ENCODE measurements around the gene SUPT4H1. TPM values are rescaled to one million over a fixed set of nuclear protein-coding genes. Genes with fewer than 3 reads are reported as not detected.
A peak's percentile ranks its signal among the peaks of the same experiment; 100 is the strongest.

The SUPT4H1 gene
- total and polyA plus RNA-seq, 9 of the 15 experiments (the other 6 are each of a cell fraction or from before 2014, with no cell fraction given): 62.1 to 320 (median 117) TPM

DNA sequence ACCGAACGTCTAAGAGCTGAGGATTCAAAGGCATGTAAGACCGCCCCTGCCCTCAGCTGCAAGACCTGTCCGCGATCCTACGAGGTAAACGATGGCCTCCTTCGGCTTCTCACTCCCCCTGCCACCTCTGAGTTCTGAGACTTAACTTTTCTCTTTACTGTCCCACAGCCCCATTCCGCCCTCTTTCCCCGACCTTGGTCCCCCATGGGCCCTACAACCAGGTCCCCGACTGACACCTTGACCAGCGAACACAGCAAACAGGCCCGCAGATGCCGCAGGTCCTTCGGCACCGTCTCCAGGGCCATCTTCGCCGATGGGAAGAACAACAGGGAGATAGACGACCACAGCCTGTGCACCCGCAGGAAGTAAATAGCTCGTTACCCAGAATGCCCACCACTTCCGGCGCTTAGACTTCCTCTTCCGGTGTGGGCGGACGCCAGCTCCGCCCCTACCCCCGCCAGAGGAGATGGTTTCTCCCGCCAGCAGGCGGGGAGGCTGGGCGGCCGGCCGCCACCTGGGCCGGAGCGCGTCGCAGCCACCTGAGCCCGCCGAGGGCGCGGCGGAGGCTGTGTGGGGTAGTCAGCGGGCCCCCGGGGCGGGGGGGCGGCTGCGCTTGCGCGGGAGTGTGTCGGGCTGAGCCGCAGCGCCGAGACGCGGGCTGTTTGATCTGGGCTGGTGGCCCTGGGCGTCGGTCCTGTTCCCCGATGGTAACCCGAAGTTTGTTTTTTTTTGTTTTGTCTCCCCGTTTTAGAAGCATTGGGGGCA lies at the start of gene SUPT4H1 (continued):
- TF ChIP-seq, protein P1, sequence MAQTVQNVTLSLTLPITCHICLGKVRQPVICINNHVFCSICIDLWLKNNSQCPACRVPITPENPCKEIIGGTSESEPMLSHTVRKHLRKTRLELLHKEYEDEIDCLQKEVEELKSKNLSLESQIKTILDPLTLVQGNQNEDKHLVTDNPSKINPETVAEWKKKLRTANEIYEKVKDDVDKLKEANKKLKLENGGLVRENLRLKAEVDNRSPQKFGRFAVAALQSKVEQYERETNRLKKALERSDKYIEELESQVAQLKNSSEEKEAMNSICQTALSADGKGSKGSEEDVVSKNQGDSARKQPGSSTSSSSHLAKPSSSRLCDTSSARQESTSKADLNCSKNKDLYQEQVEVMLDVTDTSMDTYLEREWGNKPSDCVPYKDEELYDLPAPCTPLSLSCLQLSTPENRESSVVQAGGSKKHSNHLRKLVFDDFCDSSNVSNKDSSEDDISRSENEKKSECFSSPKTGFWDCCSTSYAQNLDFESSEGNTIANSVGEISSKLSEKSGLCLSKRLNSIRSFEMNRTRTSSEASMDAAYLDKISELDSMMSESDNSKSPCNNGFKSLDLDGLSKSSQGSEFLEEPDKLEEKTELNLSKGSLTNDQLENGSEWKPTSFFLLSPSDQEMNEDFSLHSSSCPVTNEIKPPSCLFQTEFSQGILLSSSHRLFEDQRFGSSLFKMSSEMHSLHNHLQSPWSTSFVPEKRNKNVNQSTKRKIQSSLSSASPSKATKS (CRISPR knock-in tag; IDR thresholded peaks at IDR 0.05): no peak
- TF ChIP-seq U2AF1 (optimal IDR thresholded peaks at IDR 0.05; ENCODE audit: low read depth, low read length) (no peak), MCM5 (IDR thresholded peaks at IDR 0.05; ENCODE audit: low read depth) (no peak), ELF4 (CRISPR knock-in tag; IDR thresholded peaks at IDR 0.05) (no peak), XRCC3 (IDR thresholded peaks at IDR 0.05) (no peak), SIX5 (IDR thresholded peaks at IDR 0.05; ENCODE audit: borderline replicate concordance in 1 of 2, insufficient read depth in 1 of 2, low read depth in 1 of 2, low read length in 2 of 2) (peak; percentile 54 to 66; a peak in 3 of 4 replicates), ZNF354B (CRISPR knock-in tag; IDR thresholded peaks at IDR 0.05) (no peak), NR3C1 (CRISPR knock-in tag; IDR thresholded peaks at IDR 0.05) (no peak)
- TF ChIP-seq, protein P2, sequence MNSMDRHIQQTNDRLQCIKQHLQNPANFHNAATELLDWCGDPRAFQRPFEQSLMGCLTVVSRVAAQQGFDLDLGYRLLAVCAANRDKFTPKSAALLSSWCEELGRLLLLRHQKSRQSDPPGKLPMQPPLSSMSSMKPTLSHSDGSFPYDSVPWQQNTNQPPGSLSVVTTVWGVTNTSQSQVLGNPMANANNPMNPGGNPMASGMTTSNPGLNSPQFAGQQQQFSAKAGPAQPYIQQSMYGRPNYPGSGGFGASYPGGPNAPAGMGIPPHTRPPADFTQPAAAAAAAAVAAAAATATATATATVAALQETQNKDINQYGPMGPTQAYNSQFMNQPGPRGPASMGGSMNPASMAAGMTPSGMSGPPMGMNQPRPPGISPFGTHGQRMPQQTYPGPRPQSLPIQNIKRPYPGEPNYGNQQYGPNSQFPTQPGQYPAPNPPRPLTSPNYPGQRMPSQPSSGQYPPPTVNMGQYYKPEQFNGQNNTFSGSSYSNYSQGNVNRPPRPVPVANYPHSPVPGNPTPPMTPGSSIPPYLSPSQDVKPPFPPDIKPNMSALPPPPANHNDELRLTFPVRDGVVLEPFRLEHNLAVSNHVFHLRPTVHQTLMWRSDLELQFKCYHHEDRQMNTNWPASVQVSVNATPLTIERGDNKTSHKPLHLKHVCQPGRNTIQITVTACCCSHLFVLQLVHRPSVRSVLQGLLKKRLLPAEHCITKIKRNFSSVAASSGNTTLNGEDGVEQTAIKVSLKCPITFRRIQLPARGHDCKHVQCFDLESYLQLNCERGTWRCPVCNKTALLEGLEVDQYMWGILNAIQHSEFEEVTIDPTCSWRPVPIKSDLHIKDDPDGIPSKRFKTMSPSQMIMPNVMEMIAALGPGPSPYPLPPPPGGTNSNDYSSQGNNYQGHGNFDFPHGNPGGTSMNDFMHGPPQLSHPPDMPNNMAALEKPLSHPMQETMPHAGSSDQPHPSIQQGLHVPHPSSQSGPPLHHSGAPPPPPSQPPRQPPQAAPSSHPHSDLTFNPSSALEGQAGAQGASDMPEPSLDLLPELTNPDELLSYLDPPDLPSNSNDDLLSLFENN (IDR thresholded peaks at IDR 0.05; ENCODE audit: low read depth in 2 of 2, low read length in 2 of 2): peak in 1 of 2 experiments; percentile 39; a peak in 1 of 4 replicates
- TF ChIP-seq, protein P3, sequence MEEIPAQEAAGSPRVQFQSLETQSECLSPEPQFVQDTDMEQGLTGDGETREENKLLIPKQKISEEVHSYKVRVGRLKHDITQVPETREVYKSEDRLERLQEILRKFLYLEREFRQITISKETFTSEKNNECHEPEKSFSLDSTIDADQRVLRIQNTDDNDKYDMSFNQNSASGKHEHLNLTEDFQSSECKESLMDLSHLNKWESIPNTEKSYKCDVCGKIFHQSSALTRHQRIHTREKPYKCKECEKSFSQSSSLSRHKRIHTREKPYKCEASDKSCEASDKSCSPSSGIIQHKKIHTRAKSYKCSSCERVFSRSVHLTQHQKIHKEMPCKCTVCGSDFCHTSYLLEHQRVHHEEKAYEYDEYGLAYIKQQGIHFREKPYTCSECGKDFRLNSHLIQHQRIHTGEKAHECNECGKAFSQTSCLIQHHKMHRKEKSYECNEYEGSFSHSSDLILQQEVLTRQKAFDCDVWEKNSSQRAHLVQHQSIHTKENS (CRISPR knock-in tag; IDR thresholded peaks at IDR 0.05): no peak
- TF ChIP-seq, protein P4, sequence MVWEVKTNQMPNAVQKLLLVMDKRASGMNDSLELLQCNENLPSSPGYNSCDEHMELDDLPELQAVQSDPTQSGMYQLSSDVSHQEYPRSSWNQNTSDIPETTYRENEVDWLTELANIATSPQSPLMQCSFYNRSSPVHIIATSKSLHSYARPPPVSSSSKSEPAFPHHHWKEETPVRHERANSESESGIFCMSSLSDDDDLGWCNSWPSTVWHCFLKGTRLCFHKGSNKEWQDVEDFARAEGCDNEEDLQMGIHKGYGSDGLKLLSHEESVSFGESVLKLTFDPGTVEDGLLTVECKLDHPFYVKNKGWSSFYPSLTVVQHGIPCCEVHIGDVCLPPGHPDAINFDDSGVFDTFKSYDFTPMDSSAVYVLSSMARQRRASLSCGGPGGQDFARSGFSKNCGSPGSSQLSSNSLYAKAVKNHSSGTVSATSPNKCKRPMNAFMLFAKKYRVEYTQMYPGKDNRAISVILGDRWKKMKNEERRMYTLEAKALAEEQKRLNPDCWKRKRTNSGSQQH (CRISPR knock-in tag; IDR thresholded peaks at IDR 0.05): 0 out of 2 replicates have a peak, but pooled peaks have one; percentile 31
- TF ChIP-seq, protein P5, sequence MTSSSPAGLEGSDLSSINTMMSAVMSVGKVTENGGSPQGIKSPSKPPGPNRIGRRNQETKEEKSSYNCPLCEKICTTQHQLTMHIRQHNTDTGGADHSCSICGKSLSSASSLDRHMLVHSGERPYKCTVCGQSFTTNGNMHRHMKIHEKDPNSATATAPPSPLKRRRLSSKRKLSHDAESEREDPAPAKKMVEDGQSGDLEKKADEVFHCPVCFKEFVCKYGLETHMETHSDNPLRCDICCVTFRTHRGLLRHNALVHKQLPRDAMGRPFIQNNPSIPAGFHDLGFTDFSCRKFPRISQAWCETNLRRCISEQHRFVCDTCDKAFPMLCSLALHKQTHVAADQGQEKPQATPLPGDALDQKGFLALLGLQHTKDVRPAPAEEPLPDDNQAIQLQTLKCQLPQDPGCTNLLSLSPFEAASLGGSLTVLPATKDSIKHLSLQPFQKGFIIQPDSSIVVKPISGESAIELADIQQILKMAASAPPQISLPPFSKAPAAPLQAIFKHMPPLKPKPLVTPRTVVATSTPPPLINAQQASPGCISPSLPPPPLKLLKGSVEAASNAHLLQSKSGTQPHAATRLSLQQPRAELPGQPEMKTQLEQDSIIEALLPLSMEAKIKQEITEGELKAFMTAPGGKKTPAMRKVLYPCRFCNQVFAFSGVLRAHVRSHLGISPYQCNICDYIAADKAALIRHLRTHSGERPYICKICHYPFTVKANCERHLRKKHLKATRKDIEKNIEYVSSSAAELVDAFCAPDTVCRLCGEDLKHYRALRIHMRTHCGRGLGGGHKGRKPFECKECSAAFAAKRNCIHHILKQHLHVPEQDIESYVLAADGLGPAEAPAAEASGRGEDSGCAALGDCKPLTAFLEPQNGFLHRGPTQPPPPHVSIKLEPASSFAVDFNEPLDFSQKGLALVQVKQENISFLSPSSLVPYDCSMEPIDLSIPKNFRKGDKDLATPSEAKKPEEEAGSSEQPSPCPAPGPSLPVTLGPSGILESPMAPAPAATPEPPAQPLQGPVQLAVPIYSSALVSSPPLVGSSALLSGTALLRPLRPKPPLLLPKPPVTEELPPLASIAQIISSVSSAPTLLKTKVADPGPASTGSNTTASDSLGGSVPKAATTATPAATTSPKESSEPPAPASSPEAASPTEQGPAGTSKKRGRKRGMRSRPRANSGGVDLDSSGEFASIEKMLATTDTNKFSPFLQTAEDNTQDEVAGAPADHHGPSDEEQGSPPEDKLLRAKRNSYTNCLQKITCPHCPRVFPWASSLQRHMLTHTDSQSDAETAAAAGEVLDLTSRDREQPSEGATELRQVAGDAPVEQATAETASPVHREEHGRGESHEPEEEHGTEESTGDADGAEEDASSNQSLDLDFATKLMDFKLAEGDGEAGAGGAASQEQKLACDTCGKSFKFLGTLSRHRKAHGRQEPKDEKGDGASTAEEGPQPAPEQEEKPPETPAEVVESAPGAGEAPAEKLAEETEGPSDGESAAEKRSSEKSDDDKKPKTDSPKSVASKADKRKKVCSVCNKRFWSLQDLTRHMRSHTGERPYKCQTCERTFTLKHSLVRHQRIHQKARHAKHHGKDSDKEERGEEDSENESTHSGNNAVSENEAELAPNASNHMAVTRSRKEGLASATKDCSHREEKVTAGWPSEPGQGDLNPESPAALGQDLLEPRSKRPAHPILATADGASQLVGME (CRISPR knock-in tag; IDR thresholded peaks at IDR 0.05): no peak
